SK-N-DZ (cell line): ENCODE measurements around the gene DDHD1.
A peak's percentile ranks its signal among the peaks of the same experiment; 100 is the strongest.
"Not testable (repeated sequence)": the region's sequence is repeated elsewhere in the genome, so short reads cannot be mapped to it uniquely, and the experiment has no call there.

ENCODE experiments used
- DNase-seq: peaks from one replicate; pipeline ENCODE4 v3.0.0-alpha.2; 2015; ENCODE audit warnings: low spot score

Gene DDHD1

DNA sequence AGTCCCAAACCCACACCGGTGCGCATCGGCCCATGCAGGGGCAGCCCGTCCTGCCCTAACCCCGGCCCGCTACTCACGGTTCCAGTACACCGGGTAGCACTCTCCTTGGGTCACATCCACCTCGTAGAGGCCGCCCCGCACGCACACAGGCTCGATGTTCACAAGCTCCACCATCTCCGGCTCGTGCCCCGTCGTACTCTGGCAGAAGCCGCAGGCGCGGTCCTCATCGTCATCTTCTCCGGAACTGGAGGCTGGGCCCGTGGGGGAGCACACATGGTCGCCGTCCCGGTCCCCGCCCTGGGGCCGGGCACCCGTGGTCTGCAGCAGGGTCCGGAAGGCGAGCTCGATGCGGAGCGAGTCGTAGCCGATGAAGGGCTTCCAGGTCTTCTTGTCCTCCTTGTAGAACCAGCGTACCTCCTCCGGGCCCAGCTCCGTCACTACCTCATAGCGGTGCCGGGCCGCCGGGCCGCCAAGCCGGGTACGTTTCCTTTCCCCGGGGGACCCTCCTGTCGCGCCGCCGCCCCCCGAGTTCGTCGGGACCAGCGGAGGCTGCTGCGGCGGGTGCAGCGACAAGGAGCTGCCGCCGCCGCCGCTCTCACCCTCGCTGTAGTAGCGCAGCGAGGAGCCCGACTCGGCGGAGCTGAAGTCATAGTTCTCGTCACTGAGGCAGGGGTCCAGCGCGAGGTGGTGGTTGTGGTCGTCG, 788 bp downstream of the DDHD1 start:
- DNase-seq = peak; percentile 32

DNA sequence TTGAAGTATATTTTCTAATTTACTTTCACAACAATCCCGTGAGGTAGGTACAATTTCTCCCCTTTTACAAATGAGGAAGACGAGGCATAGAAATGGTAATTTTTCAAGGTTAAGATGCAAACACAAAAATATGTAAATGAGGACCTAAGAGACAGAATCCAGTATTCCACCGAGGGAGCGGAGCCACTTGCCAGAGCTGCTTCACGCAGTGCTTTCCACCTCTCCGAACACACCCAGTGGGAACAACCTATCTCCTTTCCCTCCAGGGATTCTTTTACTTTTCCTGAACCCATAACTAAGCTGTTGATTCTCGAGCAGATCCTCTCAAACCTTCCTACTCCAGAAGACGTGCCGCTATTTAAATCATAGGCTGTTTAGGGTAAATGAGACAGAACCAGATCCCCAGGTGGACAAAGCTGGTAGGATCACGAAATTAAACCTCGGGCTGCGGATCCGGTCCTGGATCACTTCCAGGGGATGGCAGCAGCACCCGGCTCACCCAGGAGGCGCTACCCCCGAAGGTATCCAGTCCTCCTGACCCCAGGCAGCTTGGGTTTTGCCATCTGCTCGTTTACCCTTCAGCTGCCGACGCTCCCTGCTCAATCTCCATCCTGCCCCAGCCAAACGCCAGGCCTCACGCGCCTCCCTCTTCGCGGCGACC, 1.5 kb downstream of the DDHD1 start:
- DNase-seq = peak; percentile 47

DNA sequence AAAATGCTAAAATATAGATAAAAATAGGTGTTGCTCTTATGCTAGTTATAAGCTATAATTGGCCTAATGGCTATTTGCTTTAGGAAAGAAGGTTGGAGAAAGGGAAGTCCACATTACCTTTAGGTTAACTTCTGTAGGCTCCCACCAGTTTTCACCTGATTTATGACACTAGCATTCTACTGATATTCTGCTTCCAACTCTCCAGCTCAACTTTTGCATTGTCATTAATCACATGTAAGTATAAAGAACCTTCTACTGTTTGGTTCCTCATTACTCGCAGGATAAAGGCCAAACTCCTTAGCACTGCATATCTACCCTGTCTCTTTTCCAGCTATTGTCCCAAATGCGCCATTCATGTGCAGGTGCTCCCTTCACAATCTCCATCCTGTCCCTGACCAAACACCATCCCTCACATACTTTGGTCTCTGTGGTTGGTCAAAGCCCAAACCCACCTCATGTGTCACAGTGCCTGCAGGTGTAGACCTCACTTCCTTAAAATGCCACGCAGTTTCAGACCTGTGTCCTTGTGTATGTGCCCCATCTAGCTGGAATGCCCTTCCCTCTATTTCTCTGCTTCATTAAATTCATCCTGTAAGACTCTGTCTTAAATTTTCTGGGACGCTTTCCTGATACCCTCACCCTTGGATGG, 3.3 kb downstream of the DDHD1 start:
- no peak for DNase-seq

DNA sequence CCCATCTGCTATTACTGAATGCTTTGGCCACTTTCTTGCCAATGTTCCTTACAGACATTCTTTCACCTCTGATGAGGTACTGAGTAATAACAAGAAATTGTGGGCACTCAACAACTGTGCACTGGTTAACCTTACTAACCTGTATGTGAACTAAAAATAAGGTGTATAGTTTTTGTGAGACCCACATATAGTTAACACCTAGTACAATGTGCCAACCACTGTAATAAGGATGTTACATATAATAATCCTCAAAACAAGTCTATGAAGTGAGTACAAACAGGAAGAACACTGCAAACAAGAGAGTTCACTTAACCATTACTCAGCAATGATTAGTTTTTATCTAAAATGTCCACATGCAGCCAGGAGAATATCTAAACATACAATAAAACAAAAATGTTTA, 4.5 kb downstream of the DDHD1 start:
- no peak for DNase-seq

DNA sequence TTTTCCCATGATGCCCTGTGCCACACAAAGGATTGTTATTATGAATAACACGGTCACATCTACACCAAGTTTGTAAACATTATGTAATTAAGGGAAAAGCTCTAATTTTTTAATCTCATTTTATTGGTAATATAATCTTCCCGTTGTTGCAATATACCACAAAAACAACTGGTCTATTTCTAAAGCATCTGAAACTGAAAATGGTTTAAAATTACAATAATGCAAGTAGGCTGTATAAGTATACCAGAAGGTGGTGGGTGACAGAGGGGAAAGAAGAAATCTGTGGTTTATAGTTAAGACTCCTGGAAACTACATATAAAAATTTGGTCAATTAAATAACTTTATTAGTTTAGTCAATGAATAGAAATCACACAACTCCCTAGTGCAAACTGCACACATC, 5.2 kb downstream of the DDHD1 start:
- DNase-seq = no peak

DNA sequence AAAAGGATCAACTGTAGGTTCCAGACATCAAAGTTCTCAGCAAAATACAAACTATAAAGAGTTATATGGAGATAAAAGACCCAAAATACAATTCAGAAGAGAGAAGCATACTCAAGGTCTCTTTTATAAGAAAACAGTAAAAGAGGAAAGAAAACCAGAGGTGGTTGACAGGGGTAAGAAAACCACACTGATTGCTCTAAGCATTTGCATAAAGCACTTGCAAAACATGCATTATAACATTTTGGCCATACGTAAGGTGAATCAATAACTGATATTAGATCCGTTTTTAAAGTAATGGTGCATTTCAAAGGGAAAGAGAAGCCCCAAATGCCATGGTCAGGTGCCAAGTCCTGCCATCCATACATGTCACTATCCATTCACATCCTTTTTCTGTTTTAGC, 5.9 kb downstream of the DDHD1 start:
- no peak for DNase-seq

DNA sequence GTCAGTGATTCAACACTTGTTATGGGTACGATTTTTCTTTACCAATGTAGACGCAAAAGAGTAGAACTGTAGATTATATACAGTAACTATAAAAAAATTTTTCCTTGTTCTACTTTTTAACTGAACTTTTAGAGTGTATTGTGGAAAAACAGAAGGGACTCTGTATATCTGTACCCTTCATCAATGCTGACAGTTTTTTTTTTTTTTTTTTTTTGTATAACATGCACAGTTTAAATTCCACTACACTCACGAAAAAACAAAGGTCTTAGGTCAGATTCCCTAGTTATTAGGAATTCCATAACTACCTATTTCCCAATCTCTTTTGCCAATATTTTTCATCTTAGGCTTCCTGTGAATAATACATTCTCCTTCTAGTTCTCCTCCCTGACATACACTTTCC, 6.4 kb downstream of the DDHD1 start:
- DNase-seq = no peak

DNA sequence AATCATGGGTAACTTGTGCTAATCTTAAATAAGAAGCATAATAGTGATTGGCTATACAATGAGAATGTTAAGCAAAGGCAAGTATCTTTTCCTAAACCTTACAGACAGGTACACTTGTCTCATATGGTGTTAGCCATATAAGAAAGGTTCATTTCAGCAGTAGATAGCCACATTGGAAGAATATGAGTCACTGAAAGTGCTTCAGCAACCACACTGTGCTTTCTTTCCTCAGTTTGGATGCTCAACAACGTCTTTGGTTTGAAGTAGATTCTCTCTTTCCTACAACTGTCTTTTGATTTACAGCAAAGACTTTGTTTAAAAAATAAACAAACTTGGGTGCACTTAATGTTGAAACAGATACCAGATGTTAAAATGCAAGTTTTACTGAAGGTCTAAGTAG, 8.9 kb downstream of the DDHD1 start:
- no peak for DNase-seq

DNA sequence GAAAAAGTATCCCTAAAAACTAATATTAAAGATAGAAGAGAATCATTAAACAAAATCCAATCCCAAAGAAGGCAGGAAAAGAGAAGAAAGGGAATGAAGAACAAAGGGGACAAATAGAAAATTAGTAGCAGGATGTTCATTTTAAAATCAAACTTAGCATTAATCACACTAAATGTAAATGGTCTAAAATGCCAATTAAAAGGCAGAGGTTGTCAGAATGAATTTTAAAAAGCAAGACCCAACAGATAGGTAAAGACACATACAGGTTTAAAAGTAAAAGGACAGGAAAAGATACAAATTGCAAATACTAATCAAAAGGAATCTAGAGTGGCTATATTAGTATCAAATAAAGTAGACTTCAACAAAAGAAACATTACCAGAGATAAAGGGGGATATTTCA, 12.5 kb downstream of the DDHD1 start:
- DNase-seq = no peak

DNA sequence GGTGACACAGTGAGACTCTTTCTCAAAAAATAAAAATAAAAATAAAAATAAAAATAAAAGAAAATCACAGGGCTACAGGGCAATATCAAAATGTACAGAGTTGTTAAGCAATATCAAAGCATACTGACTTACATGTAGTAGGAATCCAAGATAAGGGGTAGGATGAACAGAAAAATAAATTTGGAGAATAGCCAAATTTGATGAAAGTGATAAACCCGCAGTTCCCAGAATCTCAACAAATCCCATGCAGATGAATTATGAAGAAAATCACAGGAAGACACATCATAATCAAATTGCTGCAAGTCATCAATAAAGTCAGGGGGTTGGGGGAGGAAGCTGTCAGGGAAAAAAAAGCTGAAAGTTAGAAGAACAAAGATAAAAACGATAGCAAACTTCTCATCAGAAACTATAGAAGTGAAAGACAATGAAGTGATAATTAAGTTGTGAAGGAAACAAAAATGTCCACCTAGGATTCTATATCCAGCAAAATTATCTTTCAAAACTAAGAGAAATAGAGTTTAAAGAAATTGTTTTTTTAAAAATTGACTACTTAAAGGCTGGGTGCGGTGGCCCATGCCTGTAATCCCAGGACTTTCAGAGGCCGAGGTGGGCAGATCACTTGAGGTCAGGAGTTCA, 15.4 kb downstream of the DDHD1 start:
- no peak for DNase-seq

DNA sequence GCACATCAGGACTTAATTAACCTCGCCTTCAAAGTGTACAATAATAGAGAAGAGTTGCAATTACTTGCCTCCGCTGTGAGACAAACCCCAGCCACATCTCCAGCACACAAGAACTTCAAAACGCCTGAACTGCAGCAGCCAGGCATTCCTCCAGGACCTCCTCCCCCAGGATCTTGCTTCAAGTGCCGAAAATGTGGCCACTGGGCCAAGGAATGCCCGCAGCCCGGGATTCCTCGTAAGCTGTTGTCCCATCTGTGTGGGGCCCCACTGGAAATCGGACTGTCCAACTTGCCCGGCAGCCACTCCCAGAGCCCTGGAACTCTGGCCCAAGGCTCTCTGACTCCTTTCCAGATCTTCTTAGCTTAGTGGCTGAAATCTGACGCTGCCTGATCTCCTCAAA, 22.6 kb downstream of the DDHD1 start:
- not testable (repeated sequence) for DNase-seq

DNA sequence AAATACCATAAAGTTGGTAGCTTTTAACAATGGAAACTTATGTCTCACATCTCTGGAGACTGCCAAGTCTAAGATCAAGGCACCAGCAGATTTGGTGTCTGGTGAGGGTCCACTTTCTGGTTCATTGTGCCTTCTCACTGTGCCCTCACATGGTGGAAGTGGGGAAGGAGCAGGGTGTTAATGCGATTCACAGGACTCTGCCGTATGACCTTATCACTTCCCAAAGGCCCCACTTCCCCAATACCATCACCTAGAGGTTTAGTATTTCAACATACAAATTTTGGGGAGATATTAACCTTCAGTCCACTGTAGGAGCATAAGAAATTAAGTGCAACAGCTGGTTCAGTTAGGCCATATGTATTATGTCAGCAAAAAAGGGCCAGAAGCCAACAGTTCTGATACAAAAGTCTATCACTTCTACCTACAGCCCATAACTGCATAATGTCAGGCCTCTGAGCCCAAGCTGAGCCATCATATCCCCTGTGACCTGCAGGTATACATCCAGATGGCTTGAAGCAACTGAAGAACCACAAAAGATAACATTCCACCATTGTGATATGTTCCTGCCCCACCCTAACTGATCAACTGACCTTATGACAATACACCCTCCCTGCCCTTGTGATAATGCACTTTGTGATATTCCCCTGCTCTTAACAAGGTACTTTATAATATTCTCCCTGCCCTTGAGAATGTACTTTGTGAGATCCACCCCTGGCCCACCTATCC, 24.7 kb downstream of the DDHD1 start:
- no peak for DNase-seq

DNA sequence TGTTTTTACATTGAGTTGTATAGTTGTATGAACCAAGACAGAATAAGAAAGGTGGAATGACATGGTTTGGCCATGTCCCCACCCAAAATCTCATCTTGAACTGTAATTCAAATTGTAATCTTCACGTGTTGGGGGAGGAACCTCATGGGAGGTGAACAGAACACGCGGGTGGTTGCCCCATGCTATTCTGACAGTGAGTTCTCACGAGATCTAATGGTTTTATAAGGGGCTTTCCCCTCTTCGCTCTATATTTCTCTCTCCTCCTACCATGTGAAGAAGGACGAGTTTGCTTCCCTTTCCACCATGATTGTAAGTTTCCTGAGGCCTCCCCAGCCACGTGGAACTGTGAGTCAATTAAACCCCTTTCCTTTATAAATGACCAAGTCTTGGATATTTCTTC, 25.3 kb downstream of the DDHD1 start:
- DNase-seq = no peak

DNA sequence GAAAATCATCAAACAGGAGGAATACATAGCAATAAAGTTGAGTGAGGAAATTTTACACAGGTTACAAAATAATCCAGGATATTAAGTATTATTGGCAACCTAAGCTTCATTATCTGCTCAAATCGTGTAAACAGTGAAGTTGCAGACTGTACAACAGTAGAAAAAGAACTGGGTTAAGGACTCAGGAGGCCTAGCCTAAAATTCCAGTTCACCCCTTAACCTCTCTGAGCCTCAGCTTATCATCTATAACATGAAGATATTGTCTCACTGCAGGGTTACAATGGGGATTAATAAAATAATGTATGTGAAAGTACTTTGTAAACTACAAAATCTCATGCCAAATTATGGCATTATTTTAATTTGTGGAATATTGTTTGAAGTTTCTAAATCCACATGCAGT, 26.0 kb downstream of the DDHD1 start:
- no peak for DNase-seq

DNA sequence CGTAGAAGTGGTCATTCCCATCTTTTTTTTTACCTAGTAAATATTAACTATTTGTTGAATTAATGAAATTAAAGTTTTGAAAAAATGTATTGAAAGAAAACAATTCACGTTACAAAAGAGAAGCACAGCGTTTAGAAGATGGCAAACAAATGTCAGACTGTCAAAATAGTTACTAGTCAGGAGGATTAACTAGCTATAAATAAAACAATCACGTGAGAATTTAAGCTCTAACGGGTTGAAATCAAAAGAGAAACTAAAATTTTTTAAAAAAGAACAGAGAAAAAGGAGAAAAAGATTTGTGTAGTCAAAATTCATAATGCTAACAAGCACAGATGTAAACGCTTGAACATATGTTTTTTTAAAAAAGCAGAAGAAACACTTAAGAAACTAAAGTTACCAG, 26.4 kb downstream of the DDHD1 start:
- no peak for DNase-seq

DNA sequence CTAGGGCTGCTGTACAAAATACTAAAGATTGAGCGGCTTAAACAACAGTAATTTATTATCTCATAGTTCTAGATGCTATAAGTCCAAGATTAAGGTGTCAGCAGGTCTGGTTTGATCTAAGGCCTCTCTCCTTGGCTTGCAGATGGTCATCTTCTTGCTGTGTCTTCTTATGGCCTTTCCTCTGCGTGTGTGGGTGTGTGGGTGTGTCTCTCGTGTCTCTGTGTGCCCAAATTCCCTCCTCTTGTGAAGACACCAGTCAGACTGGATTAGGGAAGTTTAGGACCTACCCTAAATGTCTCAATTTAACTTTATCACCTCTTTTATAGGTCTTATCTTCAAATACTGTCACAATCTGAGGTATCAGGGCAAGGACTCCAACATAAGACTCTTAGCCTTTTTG, 28.3 kb downstream of the DDHD1 start:
- DNase-seq = no peak

DNA sequence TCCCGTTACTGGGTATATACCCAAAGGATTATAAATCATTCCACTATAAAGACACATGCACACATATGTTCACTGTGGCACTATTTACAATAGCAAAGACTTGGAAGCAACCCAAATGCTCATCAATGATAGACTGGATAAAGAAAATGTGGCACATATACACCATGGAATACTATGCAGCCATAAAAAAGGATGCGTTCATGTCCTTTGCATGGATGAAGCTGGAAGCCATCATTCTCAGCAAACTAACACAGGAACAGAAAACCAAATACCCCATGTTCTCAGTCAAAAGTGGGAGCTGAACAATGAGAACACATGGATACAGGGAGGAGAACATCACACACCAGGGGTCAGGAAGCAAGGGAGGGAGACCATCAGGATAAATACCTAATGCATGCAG, 31.7 kb downstream of the DDHD1 start:
- not testable (repeated sequence) for DNase-seq

DNA sequence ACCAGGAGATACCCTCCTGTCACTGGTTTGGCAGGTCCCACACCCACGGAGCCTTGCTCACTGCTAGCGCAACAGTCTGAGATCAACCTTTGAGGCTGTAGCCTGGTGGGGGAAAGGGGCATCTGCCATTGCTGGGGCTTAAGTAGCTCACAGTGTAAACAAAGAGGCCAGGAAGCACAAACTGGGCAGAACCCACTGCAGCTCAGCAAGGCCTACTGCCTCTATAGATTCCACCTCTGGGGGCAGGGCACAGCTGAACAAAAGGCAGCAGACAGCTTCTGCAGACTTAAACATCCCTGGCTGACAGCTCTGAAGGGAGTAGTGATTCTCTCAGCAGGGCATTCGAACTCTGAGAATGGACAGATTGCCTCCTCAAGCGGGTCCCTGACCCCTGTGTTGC, 35.6 kb downstream of the DDHD1 start:
- DNase-seq = not testable (repeated sequence)

DNA sequence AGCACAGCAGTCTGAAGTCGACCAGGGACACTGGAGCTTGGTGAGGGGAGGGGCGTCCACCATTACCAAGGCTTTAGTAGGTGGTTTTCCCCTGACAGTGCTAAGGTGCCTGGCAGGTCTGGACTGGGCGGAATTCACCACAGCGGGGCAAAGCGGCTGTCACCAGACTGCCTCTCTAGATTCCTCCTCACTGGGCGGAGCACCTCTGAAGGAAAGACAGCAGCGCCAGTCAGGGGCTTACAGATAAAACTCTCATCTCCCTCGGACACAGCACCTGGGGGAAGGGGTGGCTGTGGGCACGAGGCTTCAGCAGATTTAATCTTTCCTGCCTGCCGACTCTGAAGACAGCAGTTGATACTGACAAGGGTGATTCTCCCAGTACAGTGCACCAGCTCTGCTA, 39.1 kb downstream of the DDHD1 start:
- DNase-seq = no peak

DNA sequence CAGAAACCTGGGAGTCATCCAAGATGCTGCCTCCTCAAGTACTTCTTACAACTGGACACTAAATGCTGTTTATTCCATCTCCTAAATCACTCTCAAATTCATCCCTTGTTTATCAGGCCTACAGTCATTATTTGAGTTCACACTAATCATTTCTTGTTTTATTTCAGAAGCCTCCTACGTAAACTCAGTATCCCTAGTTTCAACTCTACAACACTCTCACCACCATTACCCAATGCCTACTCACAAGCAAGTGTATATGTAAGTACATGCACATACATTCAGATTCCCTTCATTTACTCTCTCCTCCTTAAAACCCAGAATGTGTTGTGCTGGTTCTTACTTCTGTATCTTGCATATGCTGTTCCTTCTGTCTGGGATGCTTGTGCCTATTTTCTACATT, 43.0 kb downstream of the DDHD1 start:
- no peak for DNase-seq

DNA sequence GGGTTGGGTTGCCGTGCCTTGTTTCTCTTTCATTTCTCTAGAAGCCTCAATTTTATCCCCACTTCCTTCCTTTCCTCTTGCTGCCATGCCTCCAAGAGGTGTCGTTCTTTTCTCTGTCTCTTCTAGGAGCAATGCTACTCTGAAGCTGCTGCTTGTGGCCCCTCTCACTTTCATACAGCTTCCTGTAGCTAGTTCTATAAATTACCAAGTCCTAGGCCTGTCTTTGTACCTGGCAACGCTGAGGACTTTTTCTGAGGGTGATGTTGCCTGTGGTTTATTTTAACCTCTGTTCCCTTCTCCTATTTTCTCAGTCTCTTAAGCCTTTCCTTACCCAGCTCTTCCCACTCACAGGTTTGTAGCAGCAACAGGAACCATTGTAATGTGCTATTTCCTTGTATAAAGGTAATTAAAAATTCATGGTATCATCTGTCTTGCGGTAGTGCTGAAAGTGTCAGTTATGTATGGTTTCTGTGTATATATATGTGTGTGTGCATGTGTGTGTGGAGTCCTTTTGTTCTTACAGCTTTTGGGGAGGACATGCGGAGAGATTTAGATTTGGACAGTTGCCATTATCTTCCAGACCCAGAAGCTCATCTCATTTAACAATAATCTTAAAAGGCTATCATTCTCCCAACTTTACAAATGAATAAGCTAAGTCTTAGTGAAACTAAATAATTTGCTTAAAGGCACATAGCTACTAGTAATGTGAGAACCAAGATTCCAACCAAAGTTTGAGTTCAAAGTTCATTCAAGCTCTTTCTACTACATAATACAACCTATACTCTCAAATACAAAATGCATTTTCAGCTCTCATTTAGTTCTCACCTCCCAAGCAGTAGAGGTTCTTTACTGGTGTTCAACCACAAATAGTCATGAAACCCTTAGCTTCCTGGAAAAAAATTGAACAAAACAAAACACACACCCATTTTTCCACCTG, 43.8 kb downstream of the DDHD1 start:
- no peak for DNase-seq
